ENCODE data around the gene TRABD2B.

DNA sequence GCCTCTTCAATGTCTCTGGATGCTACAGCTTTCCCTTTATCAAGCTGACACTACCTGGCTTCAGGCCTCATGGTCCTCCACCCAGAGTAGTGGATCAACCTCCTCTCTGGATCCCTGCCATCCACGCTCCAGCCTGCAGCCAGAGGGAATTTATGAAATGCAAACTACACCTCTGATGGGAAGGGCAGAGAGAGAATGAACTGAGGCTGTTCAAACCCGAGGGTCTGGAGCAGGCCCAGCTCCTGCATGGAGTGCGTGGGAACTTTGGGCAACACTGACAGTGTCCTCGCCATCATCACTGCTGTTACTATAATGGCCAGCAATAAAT lies 157.8 kb downstream of the TRABD2B start:
- TF ChIP-seq EZH2 (IDR thresholded peaks at IDR 0.05; ENCODE audit: insufficient read depth, poor library complexity, severe bottlenecking) (no peak), EZH2phosphoT487 (IDR thresholded peaks at IDR 0.05; ENCODE audit: insufficient read depth, low read depth) (no peak)

All from GM23248 (cell line).